ENCODE data around the gene ITGA3. TPM values are rescaled to one million over a fixed set of nuclear protein-coding genes. Genes with fewer than 3 reads are reported as not detected.
A peak's percentile ranks its signal among the peaks of the same experiment; 100 is the strongest.

Gene ITGA3
- total and polyA plus RNA-seq, 7 donors = 15.6 to 85.1 (median 38.4) TPM

DNA sequence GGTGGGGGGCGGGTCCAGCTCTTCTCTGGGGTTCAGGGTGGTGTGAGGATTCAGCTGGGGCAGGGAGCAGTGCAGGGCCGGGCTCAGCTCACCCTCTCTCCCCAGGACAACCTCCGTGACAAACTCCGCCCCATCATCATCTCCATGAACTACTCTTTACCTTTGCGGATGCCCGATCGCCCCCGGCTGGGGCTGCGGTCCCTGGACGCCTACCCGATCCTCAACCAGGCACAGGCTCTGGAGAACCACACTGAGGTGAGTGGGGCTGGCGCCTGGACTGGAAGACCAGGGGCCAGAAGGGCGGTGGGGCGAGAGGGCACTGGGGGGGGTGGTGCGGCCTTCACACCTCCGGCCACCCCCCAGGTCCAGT is 20.3 kb downstream of the ITGA3 start:
- no peaks in the 10 kb centered on the region for H3K9me3 ChIP-seq
- no peak for DNase-seq
- 89 to 91% methylated on average over 16 of the region's 16 CpGs for WGBS, 2 donors
- no peak for TF ChIP-seq EP300 (IDR thresholded peaks at IDR 0.05)
- no peak for TF ChIP-seq POLR2A (IDR thresholded peaks at IDR 0.05)
- TF ChIP-seq, protein P1, sequence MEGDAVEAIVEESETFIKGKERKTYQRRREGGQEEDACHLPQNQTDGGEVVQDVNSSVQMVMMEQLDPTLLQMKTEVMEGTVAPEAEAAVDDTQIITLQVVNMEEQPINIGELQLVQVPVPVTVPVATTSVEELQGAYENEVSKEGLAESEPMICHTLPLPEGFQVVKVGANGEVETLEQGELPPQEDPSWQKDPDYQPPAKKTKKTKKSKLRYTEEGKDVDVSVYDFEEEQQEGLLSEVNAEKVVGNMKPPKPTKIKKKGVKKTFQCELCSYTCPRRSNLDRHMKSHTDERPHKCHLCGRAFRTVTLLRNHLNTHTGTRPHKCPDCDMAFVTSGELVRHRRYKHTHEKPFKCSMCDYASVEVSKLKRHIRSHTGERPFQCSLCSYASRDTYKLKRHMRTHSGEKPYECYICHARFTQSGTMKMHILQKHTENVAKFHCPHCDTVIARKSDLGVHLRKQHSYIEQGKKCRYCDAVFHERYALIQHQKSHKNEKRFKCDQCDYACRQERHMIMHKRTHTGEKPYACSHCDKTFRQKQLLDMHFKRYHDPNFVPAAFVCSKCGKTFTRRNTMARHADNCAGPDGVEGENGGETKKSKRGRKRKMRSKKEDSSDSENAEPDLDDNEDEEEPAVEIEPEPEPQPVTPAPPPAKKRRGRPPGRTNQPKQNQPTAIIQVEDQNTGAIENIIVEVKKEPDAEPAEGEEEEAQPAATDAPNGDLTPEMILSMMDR (IDR thresholded peaks at IDR 0.05) = no peak
- TF ChIP-seq POLR2AphosphoS5 (IDR thresholded peaks at IDR 0.05) = no peak
- H3K36me3 ChIP-seq = peaks cover 22 to 99% (median 71%) of the 10 kb centered on the region in 4 donors
- H3K27me3 ChIP-seq = no peaks in the 10 kb centered on the region
- no peak overlapping the region for H3K4me3 ChIP-seq
- H3K4me1 ChIP-seq = no peaks in the 10 kb centered on the region
- intact Hi-C loops (cut with DNase I) = no loop called here
- H3K27ac ChIP-seq = no peak overlapping the region

DNA sequence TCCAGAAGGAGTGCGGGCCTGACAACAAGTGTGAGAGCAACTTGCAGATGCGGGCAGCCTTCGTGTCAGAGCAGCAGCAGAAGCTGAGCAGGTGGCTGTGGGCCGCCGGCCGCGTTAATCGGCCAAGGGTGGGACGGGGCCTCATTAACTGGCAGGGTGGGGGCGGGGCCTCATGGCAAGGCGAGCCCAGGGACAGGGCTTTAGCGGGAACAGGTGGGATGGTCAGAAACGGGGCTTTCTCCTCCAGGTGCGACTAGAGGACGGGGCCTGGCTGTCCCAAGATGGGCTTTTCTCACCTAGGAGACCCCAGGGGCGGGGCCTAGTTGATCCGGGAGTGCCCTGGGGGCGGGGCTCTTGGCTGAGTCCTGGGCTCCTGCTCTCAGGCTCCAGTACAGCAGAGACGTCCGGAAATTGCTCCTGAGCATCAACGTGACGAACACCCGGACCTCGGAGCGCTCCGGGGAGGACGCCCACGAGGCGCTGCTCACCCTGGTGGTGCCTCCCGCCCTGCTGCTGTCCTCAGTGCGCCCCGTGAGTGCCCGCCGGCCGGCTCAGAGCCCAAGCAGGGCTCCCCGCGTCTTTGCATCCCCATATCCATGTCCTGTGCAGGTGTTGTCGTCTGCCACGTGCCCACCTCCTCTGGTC is 20.8 kb downstream of the ITGA3 start:
- peaks cover 17 to 99% (median 72%) of the 10 kb centered on the region in 4 donors for H3K36me3 ChIP-seq
- no peaks in the 10 kb centered on the region for H3K27me3 ChIP-seq
- intact Hi-C loops (cut with DNase I) = no loop called here
- no peak overlapping the region for H3K4me3 ChIP-seq
- TF ChIP-seq EP300 (IDR thresholded peaks at IDR 0.05) (no peak), POLR2A (IDR thresholded peaks at IDR 0.05) (no peak), POLR2AphosphoS5 (IDR thresholded peaks at IDR 0.05) (no peak)
- TF ChIP-seq, protein P1 (IDR thresholded peaks at IDR 0.05) = no peak
- H3K4me1 ChIP-seq = no peaks in the 10 kb centered on the region
- DNase-seq = no peak
- H3K27ac ChIP-seq = no peak overlapping the region
- H3K9me3 ChIP-seq = no peaks in the 10 kb centered on the region
- WGBS, 2 donors = 53 to 62% methylated on average over 39 of the region's 39 CpGs

DNA sequence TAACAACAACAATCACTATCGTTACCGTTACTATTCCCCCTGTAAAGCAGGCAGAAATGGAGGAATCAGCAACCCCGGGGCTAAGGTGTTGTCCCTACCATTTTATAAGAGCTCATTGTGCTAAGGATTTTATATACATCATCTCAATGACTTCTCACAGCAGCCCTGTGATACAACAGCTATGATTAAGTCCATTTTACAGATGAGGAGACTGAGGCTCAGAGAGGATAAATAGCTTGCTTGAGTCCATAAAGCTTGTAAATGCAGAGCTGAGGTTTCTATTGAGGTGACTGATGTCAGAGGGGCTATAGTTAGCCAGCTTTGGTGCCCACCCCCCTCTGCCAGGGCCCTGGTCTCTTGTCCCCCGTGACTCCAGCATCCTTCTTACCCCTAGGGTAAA is 22.5 kb downstream of the ITGA3 start:
- intact Hi-C loops (cut with DNase I) = no loop called here
- Histone ChIP-seq H3K27ac (no peak overlapping the region), H3K9me3 (no peaks in the 10 kb centered on the region), H3K4me3 (no peak overlapping the region), H3K4me1 (no peaks in the 10 kb centered on the region), H3K36me3 (peaks cover 15 to 99% (median 71%) of the 10 kb centered on the region in 4 donors), H3K27me3 (no peaks in the 10 kb centered on the region)
- DNase-seq = no peak
- WGBS, 2 donors = 95 to 96% methylated on average over 4 of the region's 4 CpGs
- no peak for TF ChIP-seq EP300 (IDR thresholded peaks at IDR 0.05)
- no peak for TF ChIP-seq POLR2AphosphoS5 (IDR thresholded peaks at IDR 0.05)
- no peak for TF ChIP-seq POLR2A (IDR thresholded peaks at IDR 0.05)

DNA sequence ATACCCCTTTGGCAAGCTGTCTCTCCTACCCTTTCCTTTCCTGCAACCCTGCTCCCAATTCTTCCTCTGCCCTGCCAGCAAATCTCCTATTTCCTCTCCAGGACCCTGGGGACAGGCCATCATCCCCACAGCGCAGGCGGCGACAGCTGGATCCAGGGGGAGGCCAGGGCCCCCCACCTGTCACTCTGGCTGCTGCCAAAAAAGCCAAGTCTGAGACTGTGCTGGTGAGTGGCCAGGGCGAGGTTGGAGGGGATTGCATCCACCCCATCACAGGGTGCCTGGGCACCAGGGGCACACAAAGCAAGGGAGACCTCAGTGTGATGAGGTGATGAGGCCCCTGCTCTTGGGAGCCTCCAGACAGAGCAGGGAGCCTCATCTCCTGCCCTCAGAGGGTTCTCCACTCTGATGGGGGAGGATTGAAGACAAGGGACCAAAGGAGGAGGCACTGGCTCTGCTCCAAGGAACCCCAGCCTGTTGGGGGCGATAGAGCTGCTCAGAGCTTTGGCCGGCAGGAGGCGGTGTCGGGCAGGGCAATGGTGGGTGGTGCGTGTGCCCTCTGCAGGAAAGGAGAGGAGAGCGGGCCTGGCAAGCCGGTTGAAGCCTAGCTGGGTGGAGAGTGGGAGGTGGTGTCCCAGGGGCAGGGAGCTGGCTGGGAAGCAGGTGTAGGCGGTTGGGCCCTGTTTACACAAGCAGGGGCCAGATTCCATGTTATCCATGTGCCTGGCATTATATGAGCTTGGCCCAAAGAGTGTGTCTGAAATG is 23.6 kb downstream of the ITGA3 start:
- Histone ChIP-seq H3K36me3 (peaks cover 15 to 89% (median 65%) of the 10 kb centered on the region in 4 donors), H3K27me3 (no peaks in the 10 kb centered on the region), H3K27ac (no peak overlapping the region), H3K9me3 (no peaks in the 10 kb centered on the region), H3K4me1 (no peaks in the 10 kb centered on the region), H3K4me3 (no peak overlapping the region)
- intact Hi-C loops (cut with DNase I) = no loop called here
- WGBS, 2 donors = 45 to 71% methylated on average over 12 of the region's 12 CpGs
- TF ChIP-seq POLR2A (IDR thresholded peaks at IDR 0.05) (no peak), POLR2AphosphoS5 (IDR thresholded peaks at IDR 0.05) (peak in 1 of 4 donors; percentile 26), EP300 (IDR thresholded peaks at IDR 0.05) (no peak)
- TF ChIP-seq, protein P1 (IDR thresholded peaks at IDR 0.05) = peak in 3 of 4 experiments; percentile 29 to 56 (median 32)
- DNase-seq = no peak

DNA sequence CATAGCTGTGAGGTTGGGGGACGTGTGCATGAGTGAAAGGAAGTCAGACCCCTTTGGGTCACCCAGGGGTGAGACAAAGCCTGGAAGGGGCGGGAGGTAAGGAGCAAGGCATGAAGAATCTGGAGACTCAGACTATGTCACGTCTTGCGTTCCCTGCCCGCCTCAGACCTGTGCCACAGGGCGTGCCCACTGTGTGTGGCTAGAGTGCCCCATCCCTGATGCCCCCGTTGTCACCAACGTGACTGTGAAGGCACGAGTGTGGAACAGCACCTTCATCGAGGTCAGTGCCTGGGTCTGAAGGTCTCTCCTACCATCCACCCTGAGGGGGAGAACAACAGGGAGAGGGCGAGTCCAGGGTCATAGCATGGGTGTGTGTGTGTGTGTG is 24.2 kb downstream of the ITGA3 start:
- no peak overlapping the region for H3K27ac ChIP-seq
- 42 to 74% methylated on average over 11 of the region's 11 CpGs for WGBS, 2 donors
- intact Hi-C loops (cut with DNase I) = no loop called here
- H3K4me1 ChIP-seq = no peaks in the 10 kb centered on the region
- H3K9me3 ChIP-seq = no peaks in the 10 kb centered on the region
- H3K36me3 ChIP-seq = peaks cover 15 to 83% (median 60%) of the 10 kb centered on the region in 4 donors
- H3K27me3 ChIP-seq = no peaks in the 10 kb centered on the region
- TF ChIP-seq, protein P1 (IDR thresholded peaks at IDR 0.05) = no peak
- TF ChIP-seq POLR2A (IDR thresholded peaks at IDR 0.05) = no peak
- TF ChIP-seq POLR2AphosphoS5 (IDR thresholded peaks at IDR 0.05) = no peak
- no peak for TF ChIP-seq EP300 (IDR thresholded peaks at IDR 0.05)
- DNase-seq = no peak
- no peak overlapping the region for H3K4me3 ChIP-seq
